Astrocyte of the cerebellum (primary cell): ENCODE data around the gene CRTC1.
"Not testable (repeated sequence)": the region's sequence is repeated elsewhere in the genome, so short reads cannot be mapped to it uniquely, and the experiment has no call there.

Experiments used
- DNase-seq: peaks from one replicate; pipeline ENCODE4 v3.0.0-alpha.2; 2011; ENCODE audit warnings: low read depth
- H3K4me3 ChIP-seq: 2 replicates; pipeline ENCODE4 v1.5.1; 2011; ENCODE audit warnings: mild to moderate bottlenecking, low read depth, low read length, moderate library complexity
- CTCF ChIP-seq: IDR thresholded peaks from 2 replicates; pipeline ENCODE4 v1.5.1; 2012; ENCODE audit warnings: low read length, low read depth, moderate library complexity, mild to moderate bottlenecking; ENCODE audit errors: missing control alignments
- in situ Hi-C: cut with HindIII; loops from 2 replicates; pipeline ENCODE4 v1.10.0; 2017; ENCODE audit warnings: low sequenced_read_pairs

The CRTC1 gene

DNA sequence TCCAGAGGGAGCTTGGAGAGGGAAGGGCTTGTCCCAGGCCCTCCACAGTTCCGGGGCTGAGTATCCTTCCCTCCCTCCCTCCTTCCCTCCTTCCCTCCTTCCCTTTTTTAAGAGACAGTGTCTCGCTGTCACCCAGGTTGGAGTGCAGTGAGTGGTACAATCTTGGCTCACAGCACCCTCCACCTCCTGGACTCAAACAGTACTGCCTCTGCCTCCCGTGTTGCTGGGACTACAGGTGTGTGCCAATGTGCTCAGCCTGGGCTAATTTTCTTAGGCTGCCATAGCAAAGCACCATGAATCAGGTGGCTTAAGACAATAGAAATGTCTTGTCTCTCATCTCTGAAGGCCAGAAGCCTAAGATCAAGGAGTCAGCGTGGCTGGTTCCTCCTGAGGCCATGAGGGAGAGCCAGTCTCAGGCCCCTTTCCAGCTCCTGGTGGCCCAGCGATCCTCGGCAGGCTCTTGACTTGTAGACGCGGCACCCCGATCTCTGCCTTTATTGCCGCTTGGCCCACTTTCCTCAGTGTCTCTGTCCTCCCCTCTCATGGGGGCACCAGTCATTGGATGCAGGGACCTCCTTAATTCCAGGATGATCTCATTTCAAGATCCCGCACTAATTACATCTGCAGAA, 47.5 kb downstream of the CRTC1 start:
- in situ Hi-C loops = no loop called here
- DNase-seq = no peak
- TF ChIP-seq CTCF = no peak
- no peak overlapping the region for H3K4me3 ChIP-seq

GRCh38 chr19:18731562-18732008, 48.1 kb downstream of the CRTC1 start:
- H3K4me3 ChIP-seq = no peak overlapping the region
- in situ Hi-C loops = no loop called here
- TF ChIP-seq CTCF = no peak
- DNase-seq = no peak

DNA sequence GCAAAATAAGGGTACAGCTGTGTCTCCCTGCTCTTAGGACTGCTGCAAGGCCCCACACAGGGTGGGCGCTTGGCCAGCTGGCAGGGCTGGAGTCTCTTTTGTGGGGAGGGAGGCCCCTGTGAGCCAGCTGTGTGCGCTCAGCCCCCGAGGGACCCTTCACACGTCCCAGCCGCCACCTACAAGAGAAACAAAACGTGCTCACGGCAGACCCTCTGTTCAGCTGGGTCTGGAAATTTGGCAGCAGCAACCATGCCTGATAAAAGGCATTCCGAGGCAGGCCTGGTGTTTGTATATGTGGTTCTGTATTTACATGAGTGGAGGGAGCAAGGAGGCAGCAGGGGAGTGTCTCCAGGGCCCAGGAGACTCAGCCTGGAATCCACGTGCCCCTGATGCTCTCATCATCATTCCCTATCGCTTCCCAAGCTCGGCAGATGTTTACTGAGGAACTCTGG, 49.7 kb downstream of the CRTC1 start:
- no peak for TF ChIP-seq CTCF
- H3K4me3 ChIP-seq = no peak overlapping the region
- peak; percentile 34 for DNase-seq
- in situ Hi-C loops = no loop called here

GRCh38 chr19:18733762-18734332, 50.4 kb downstream of the CRTC1 start:
- H3K4me3 ChIP-seq, DNase-seq, in situ Hi-C loops: not testable (repeated sequence)

DNA sequence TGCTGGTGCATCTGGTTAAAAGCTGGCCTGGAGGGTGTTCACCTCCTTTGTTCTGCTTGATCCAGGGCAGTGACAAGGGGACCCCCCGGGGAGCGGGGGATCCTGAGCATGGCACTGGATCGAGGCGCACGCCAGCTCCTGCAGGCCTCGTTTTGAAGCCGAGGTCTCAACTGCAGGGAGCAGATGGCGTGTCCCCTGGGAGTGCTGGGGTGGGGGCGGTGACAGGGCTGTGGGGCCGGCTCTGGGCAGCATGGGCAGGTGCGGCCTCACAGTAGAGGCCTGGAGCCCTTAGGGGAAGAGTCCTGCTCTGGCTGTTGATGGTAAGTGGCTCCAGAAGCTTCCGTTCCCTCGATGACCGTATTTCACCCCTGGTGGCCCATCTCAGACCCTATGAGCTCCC, 51.8 kb downstream of the CRTC1 start:
- no peak for TF ChIP-seq CTCF
- no peak for DNase-seq
- in situ Hi-C loops = no loop called here
- no peak overlapping the region for H3K4me3 ChIP-seq

DNA sequence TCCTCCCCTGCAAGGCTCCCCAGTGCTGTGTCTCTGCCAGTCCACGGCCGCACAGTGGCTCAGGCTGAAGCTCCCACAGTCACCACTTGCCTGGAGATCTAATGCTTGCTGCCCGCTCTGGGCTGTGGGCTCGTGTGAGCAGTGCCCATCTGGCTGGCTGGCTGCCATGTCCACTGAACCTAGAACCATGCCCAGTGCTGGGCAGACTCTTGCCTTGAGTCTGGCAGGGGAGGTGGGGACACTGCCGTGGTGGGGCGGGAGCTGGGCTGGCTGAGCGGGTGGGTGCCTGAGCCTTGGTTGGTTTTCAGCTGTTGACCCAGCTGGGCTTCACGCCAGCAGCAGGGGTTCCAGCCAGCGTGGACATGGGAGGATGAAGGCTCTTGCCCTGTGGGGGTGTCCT, 52.3 kb downstream of the CRTC1 start:
- DNase-seq = no peak
- no peak overlapping the region for H3K4me3 ChIP-seq
- in situ Hi-C loops = no loop called here
- no peak for TF ChIP-seq CTCF

DNA sequence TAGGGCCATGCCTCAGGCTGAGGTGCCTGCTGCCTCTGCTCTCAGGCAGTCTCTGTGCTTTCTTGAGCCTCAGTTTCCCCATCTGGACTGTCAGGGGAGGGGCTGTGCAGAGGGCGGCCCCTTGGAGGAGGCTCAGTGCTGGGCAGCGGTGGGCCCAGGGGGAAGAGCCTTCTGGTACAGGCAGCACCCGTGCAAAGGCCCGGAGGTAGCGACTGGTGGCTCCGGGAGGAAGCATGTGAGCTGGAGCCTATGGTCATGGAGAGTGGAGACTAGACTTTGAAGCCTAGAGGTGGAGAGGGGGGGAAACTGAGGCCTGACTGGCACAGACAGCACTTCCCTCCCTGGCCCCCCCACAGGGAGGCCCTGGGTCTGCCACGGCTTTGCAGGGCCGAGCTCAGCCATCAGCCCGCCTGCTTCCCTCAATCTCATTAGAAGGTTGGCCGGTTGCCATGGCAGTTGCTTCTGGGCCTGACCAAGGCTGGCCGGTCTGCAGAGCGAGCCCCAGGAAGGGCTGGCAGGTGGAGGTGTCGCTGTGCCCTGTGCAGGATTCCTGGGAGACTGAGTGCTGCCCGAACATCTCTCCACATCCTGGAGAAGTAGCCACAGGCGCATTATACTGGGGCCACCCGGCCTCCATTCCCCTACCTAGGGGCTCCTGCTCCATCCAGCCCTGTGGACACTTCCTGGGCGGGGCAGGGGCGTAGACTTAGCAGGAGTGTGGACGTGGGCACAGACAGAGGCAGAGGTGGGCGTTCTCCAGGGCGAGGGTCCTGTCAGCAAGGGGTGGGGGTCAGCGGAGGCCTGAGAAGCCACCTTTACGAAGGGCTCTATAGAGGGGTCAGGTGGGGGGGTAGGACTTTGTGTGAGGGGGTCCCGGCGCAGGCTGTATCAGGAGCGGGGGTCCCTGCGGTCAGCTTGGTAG, 53.2 kb downstream of the CRTC1 start:
- in situ Hi-C loops = no loop called here
- H3K4me3 ChIP-seq = no peak overlapping the region
- no peak for DNase-seq
- no peak for TF ChIP-seq CTCF
